ENCODE measurements around the gene FBXO30.

GRCh38 chr6:145860562-145860961, 46.0 kb upstream of the FBXO30 start:
- no peak for TF ChIP-seq CTCF (IDR thresholded peaks at IDR 0.05)
- TF ChIP-seq POLR2A (IDR thresholded peaks at IDR 0.05), result no peak
- no peak for TF ChIP-seq POLR2AphosphoS5 (IDR thresholded peaks at IDR 0.05)
- TF ChIP-seq EP300 (IDR thresholded peaks at IDR 0.05), result no peak

Data from upper lobe of left lung (tissue), 4 donors.